RWPE1 (cell line): ENCODE data around the gene ZNF532.

Experiments used
- CTCF ChIA-PET: fragments of 350-600 bp; sonication (Branson Sonifier 250); formaldehyde crosslinking; extraction: SDS; loops from one replicate; lab custom pipeline; 2021; lab: Yijun Ruan, JAX
- POLR2A ChIA-PET: fragments of 400-600 bp; formaldehyde crosslinking; extraction: SDS; loops from one replicate; lab custom pipeline; 2020; ENCODE audit warnings: antibody characterized with exemption; ENCODE audit not compliant: low non-redundant PET; lab: Yijun Ruan, JAX
- DNase-seq: peaks from one replicate; pipeline ENCODE4 v3.0.0; 2012; ENCODE audit warnings: low spot score
- H3K27ac ChIP-seq: fragments of 450-650 bp; 2 replicates; pipeline ENCODE4 v1.5.1; 2017
- TF ChIP-seq, protein P1 (sequence below): fragments of 450-650 bp; conservative IDR thresholded peaks from 2 replicates; pipeline ENCODE4 v1.5.1; 2017; ENCODE audit warnings: low read depth, mild to moderate bottlenecking

ZNF532 gene

DNA sequence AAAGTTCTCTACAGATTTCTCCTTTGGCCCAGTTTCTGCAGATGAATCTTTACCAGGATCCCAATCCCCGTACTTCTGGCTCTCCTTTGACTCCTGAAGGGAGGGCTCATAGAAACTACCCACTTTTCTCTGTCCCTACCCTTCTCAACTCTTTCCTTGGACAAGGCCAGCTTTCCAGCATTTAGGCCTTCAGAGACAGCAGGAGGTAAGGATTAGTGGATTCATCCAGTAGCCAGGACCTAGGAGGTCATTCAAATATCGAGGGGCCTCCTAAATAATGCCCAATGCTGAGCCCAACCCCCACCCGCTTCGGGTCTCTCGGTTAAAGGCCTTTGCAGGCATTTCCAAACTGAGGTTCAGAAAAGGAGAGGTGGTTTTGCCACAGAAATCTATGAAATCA lies 4.8 kb upstream of the ZNF532 start:
- TF ChIP-seq, protein P1, sequence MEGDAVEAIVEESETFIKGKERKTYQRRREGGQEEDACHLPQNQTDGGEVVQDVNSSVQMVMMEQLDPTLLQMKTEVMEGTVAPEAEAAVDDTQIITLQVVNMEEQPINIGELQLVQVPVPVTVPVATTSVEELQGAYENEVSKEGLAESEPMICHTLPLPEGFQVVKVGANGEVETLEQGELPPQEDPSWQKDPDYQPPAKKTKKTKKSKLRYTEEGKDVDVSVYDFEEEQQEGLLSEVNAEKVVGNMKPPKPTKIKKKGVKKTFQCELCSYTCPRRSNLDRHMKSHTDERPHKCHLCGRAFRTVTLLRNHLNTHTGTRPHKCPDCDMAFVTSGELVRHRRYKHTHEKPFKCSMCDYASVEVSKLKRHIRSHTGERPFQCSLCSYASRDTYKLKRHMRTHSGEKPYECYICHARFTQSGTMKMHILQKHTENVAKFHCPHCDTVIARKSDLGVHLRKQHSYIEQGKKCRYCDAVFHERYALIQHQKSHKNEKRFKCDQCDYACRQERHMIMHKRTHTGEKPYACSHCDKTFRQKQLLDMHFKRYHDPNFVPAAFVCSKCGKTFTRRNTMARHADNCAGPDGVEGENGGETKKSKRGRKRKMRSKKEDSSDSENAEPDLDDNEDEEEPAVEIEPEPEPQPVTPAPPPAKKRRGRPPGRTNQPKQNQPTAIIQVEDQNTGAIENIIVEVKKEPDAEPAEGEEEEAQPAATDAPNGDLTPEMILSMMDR = no peak
- CTCF ChIA-PET = no interaction called here
- POLR2A ChIA-PET = no interaction called here

DNA sequence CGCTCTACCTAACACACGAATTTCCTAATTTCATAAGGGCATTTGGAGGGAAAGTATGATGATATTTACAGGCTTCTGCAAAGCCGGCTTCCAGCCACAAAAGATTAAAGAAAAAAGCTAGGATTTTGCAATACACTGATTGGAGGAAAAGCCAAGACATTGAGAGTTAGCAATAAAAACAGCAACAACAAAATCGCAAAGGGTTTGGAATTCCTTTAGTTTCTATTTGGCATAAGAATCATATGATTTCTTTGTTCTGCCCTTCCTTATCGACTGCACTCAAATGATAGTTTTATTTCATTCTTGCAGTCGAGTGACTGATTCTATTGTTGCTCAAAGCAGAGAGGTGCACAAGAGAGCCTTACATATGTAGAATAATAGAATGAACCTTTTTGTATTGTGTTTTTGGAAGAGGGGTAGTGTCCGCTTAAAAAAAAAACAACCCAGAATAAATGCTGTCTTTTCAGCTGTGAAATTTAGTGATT lies 3.9 kb upstream of the ZNF532 start:
- H3K27ac ChIP-seq = no peak overlapping the region
- TF ChIP-seq, protein P1 = no peak
- no peak for DNase-seq
- POLR2A ChIA-PET = no interaction called here
- CTCF ChIA-PET = interaction anchor here (0.6 kb wide), 1 partner anchor 28 kb away, joined by 4 read pairs; no protein-coding TSS in a partner anchor

More for the DNA sequence above, 4.8 kb upstream of the ZNF532 start:
- no peak for DNase-seq
- H3K27ac ChIP-seq = no peak overlapping the region

DNA sequence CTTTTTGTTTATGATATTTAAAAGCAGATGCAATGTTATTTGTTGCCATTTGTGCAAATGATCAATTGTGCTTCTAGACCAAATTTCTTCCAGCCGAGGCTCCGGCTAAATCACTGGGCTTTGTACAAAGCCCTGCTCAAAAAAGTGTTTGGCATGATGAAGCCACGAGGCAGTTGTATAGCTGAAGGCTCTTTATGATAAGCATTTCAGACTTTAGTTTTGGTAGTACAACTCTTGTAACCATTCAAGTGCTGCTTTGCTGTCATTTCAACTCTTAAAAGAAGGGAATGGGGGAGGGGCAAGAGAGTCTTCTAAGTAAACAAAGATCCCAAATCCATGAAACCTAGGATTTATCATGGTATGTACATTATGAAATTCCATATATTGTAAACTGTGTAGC lies 3.3 kb upstream of the ZNF532 start:
- H3K27ac ChIP-seq = no peak overlapping the region
- ChIA-PET POLR2A (no interaction called here), CTCF (no interaction called here)
- TF ChIP-seq, protein P1 = no peak
- DNase-seq = no peak

DNA sequence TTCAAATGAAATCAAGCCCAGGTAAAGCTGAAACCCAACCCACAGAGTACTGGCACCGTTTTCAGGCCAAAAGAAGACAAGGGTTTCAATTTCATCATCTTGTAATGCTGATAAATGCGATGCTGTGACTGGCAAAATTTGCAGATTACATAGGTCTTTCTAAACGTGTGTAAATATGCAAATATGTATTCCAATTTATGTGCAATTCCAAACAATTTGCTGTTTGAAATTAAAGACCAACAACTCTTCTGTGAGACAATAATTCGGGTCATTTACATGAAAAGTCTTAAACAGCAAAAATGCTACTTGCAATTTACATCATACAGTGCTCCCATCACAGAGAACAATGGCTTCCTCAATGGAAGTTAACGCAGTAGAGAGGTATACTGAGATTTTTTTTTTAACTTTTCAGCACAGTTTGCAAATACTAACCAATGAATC lies 2.8 kb upstream of the ZNF532 start:
- TF ChIP-seq, protein P1 = no peak
- no peak overlapping the region for H3K27ac ChIP-seq
- ChIA-PET POLR2A (no interaction called here), CTCF (no interaction called here)
- no peak for DNase-seq

DNA sequence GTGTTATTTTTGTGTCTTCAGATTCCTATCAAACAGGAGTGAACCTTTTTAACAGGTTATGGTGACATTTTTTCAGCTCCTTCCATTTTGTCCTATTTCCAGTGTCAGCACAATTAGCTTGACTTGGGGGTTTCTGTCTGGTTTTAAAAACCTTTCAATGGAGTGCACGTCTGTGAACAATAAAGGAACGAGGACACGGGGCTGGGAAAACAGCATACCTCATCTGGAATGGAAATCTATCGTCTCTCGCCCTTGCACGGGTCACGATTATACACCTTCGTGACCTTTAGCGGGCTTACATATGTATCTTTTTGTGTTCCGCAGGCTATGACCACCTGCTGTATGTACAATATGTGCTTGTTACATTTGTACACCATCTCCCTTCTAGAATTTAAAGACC lies 2.3 kb upstream of the ZNF532 start:
- TF ChIP-seq, protein P1 = no peak
- CTCF ChIA-PET = no interaction called here
- H3K27ac ChIP-seq = no peak overlapping the region
- POLR2A ChIA-PET = no interaction called here
- no peak for DNase-seq

DNA sequence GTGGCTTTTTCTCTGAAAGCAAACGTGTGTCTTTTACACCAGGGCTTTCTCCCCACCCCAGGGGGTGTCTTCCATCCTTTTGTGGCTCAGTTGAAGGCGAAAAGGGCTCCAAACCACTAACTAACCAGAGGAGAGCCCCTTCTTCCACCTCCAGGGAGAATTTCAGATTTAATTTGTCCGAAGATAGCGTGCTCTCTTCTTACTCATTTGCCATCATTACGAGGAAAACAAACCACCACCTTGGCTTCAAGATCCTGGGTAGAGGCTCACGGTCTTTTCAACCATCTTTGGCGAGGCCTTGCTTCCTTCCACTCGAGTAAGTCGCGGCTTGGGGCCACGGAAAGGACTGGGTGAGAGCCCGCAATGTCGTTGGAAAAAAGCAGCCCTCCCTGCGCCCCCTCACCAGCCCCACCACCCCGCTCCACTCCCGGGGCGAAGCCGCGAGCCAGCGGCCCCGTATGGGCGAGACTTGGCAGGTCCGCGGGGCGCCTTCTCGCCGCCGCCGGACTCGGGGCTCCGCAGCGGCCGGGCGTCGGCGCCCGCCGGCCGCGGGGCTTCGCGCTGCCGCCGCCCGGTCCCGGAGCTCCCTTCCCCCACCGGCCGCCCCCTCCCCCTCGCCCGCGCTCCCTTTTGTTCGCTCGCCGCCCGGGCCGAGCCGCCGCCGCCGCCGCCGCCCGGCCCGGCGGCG lies 1.7 kb upstream of the ZNF532 start:
- POLR2A ChIA-PET = no interaction called here
- TF ChIP-seq, protein P1 = no peak
- DNase-seq = peak; percentile 9
- peak overlapping the region; percentile 81 for H3K27ac ChIP-seq
- CTCF ChIA-PET = no interaction called here
